ENCODE measurements around the gene FAM228A.

DNA sequence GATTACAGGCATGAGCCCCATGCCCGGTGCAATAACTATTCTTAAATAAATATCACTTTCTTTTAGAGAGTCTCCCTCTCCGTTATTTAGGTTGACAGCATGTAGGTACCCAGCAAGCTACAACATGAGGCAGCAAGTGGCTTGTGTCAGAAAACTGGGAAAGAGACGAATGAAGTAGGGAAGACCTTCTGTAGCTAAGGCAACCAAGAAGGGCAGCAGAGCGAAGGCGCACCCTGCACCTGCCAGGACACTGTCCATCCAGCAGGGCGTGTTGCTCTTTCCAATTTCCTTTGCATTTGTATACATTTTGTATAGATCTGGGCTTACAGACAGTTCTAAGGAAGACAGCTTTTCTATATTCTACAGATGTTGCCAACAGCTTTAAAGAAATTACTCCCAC is 48.1 kb downstream of the FAM228A start:
- TF ChIP-seq EZH2 (IDR thresholded peaks at IDR 0.05; ENCODE audit: insufficient read depth, poor library complexity, severe bottlenecking) (no peak), EZH2phosphoT487 (IDR thresholded peaks at IDR 0.05; ENCODE audit: insufficient read depth, low read depth) (no peak)
